HCT116 (cell line): Measurements from ENCODE around the gene IRAK2. TPM values are rescaled to one million over a fixed set of nuclear protein-coding genes. Genes with fewer than 3 reads are reported as not detected.

Source experiments
- ATAC-seq: fragments of 200-7000 bp; cut with Tn5 transposase; 2 replicates; pipeline ENCODE4 v1.9.1; 2020; ENCODE audit warnings: mild to moderate bottlenecking, moderate library complexity
- BruUV-seq: library from RNA; stranded (reverse); fragments of 400-500 nt; replicated peaks from 2 replicates; lab custom pipeline; 2021; lab: Mats Ljungman, UMichigan
- CTCF ChIA-PET: fragments of 300-600 bp; sonication (Branson Sonifier 250); formaldehyde crosslinking; loops from one replicate; lab custom pipeline; 2021; ENCODE audit warnings: antibody characterized with exemption; lab: Charles Lee
- POLR2A ChIA-PET: fragments of 300-600, 350-600 bp; sonication (Branson Sonifier 250); formaldehyde crosslinking; loops from one replicate; lab custom pipeline; 2021; ENCODE audit warnings: antibody characterized with exemption; lab: Charles Lee
- RAD21 ChIA-PET, 2 experiments: fragments of 300-600 bp; sonication (Branson Sonifier 250); formaldehyde crosslinking; loops; one replicate each; lab custom pipeline; 2023; ENCODE audit warnings: low total read pairs in 2 of 2; ENCODE audit not compliant: uncharacterized antibody in 2 of 2, unreplicated experiment in 2 of 2, low non-redundant PET in 1 of 2; lab: Charles Lee
- DNase-seq: peaks from one replicate; pipeline ENCODE4 v3.0.0-alpha.2; 2010; ENCODE audit warnings: low read depth, low spot score
- H2AFZ ChIP-seq: fragments of 200-600 bp; shearing (Covaris generic), sonication (generic); 2 replicates; pipeline ENCODE4 v1.6.1; 2017; ENCODE audit warnings: low read depth, mixed run types, mixed read lengths, antibody characterized with exemption, low read length; ENCODE audit not compliant: poor library complexity, severe bottlenecking
- H3K27ac ChIP-seq: 2 replicates; pipeline ENCODE4 v1.5.1; 2012; ENCODE audit warnings: low read depth, low read length
- H3K27me3 ChIP-seq: fragments of 200-600 bp; sonication (generic); 2 replicates; pipeline ENCODE4 v1.6.1; 2016; ENCODE audit warnings: mixed run types, low read length, mixed read lengths; ENCODE audit not compliant: insufficient read depth
- H3K36me3 ChIP-seq, 2 experiments: fragments of 200-500 bp in 1 of 2; fragments of 200-600 bp in 1 of 2; sonication (Bioruptor generic) in 1 of 2; sonication (generic) in 1 of 2; 2 replicates each; pipeline versions ENCODE4 v1.5.1 to v1.6.1; 2014 to 2016; ENCODE audit warnings: low read length in 2 of 2, inconsistent platforms in 1 of 2, mixed read lengths in 1 of 2, mixed run types in 1 of 2; ENCODE audit not compliant: insufficient read depth in 2 of 2, control insufficient read depth in 1 of 2
- H3K4me1 ChIP-seq, 2 experiments: fragments of 200-600 bp in 1 of 2; sonication (generic) in 1 of 2; 2 replicates each; pipeline versions ENCODE4 v1.5.1 to v1.6.1; 2012 to 2017; ENCODE audit warnings: low read length in 2 of 2, inconsistent platforms in 1 of 2, mild to moderate bottlenecking in 1 of 2, mixed read lengths in 1 of 2, mixed run types in 1 of 2, moderate library complexity in 1 of 2; ENCODE audit not compliant: insufficient read depth in 2 of 2, control insufficient read depth in 1 of 2
- H3K4me2 ChIP-seq: fragments of 200-600 bp; sonication (generic); 2 replicates; pipeline ENCODE4 v1.6.1; 2017; ENCODE audit warnings: mixed run types, low read length, mixed read lengths
- H3K4me3 ChIP-seq, 2 experiments: fragments of 200-600 bp in 1 of 2; sonication (generic) in 1 of 2; replicated peaks in 1 of 2; 2 replicates each; pipeline ENCODE4 v1.5.1; 2011 to 2016; ENCODE audit warnings: low read length in 2 of 2, control low read depth in 1 of 2, low read depth in 1 of 2, mild to moderate bottlenecking in 1 of 2, mixed read lengths in 1 of 2, mixed run types in 1 of 2
- H3K79me2 ChIP-seq: fragments of 200-600 bp; sonication (generic); 2 replicates; pipeline ENCODE4 v1.6.1; 2017; ENCODE audit warnings: mild to moderate bottlenecking, mixed run types, low read length, moderate library complexity, mixed read lengths; ENCODE audit not compliant: insufficient read depth
- H3K9ac ChIP-seq: fragments of 200-600 bp; sonication (generic); 2 replicates; pipeline ENCODE4 v1.6.1; 2016; ENCODE audit warnings: low read length, mixed read lengths
- H3K9me2 ChIP-seq: fragments of 200-600 bp; sonication (generic), shearing (Covaris generic); 2 replicates; pipeline ENCODE4 v1.6.1; 2017; ENCODE audit warnings: mixed run types, mild to moderate bottlenecking, moderate library complexity; ENCODE audit not compliant: insufficient read depth
- H3K9me3 ChIP-seq, 2 experiments: fragments of 200-500 bp in 1 of 2; fragments of 200-600 bp in 1 of 2; sonication (Bioruptor generic) in 1 of 2; sonication (generic) in 1 of 2; 2 replicates each; pipeline ENCODE4 v1.6.1; 2014 to 2017; ENCODE audit warnings: low read length in 2 of 2, mixed read lengths in 2 of 2, inconsistent platforms in 1 of 2, low read depth in 1 of 2, mild to moderate bottlenecking in 1 of 2, mixed run types in 1 of 2, moderate library complexity in 1 of 2; ENCODE audit not compliant: control insufficient read depth in 1 of 2, insufficient read depth in 1 of 2
- H4K20me1 ChIP-seq: fragments of 200-600 bp; sonication (generic), shearing (Covaris generic); 2 replicates; pipeline ENCODE4 v1.6.1; 2017; ENCODE audit warnings: mixed run types, mild to moderate bottlenecking, moderate library complexity; ENCODE audit not compliant: insufficient read depth
- EGR1 ChIP-seq: IDR thresholded peaks from 2 replicates; pipeline ENCODE4 v1.6.1; 2012; ENCODE audit warnings: low read depth
- ELF1 ChIP-seq: IDR thresholded peaks from 2 replicates; pipeline ENCODE4 v1.6.1; 2012; ENCODE audit warnings: low read depth, borderline replicate concordance
- EZH2 ChIP-seq: fragments of 200-600 bp; sonication (generic); IDR thresholded peaks from 2 replicates; pipeline ENCODE4 v1.6.1; 2017; ENCODE audit warnings: antibody characterized with exemption, mixed run types
- EZH2phosphoT487 ChIP-seq: fragments of 200-600 bp; IDR thresholded peaks from 2 replicates; pipeline ENCODE4 v1.6.1; 2018; ENCODE audit warnings: antibody characterized with exemption, borderline replicate concordance
- POLR2A ChIP-seq: IDR thresholded peaks from 2 replicates; pipeline ENCODE4 v1.7.0; 2011; ENCODE audit warnings: borderline replicate concordance; ENCODE audit not compliant: insufficient read depth, insufficient read length; ENCODE audit errors: extremely low read depth
- POLR2AphosphoS5 ChIP-seq: IDR thresholded peaks from 2 replicates; pipeline ENCODE4 v1.6.1; 2011; ENCODE audit warnings: mild to moderate bottlenecking, low read depth, low read length, moderate library complexity
- RAD21 ChIP-seq: IDR thresholded peaks from 2 replicates; pipeline ENCODE4 v1.6.1; 2012; ENCODE audit warnings: low read depth, mild to moderate bottlenecking
- SIN3A ChIP-seq: IDR thresholded peaks from 2 replicates; pipeline ENCODE4 v1.6.1; 2012; ENCODE audit warnings: low read depth
- SRF ChIP-seq: IDR thresholded peaks from 2 replicates; pipeline ENCODE4 v1.6.1; 2012; ENCODE audit warnings: low read depth
- TCF7L2 ChIP-seq: IDR thresholded peaks from 2 replicates; pipeline ENCODE4 v1.7.0; 2011; ENCODE audit warnings: borderline replicate concordance, inconsistent platforms; ENCODE audit not compliant: insufficient read depth, insufficient read length; ENCODE audit errors: extremely low read depth
- YY1 ChIP-seq: IDR thresholded peaks from 2 replicates; pipeline ENCODE4 v1.6.1; 2011; ENCODE audit warnings: low read length, low read depth, moderate library complexity, mild to moderate bottlenecking; ENCODE audit not compliant: insufficient replicate concordance; ENCODE audit errors: extremely low read depth
- ZFX ChIP-seq: fragments of 450-650 bp; IDR thresholded peaks from 2 replicates; pipeline ENCODE4 v1.6.1; 2017
- ZNF274 ChIP-seq: fragments of 200-500 bp; sonication (Bioruptor generic); IDR thresholded peaks from 2 replicates; pipeline ENCODE4 v1.6.1; 2014; ENCODE audit warnings: mild to moderate bottlenecking, low read depth, low read length, inconsistent platforms
- intact Hi-C: fragments of 100-400 bp; cut with micrococcal nuclease; formaldehyde crosslinking; loops from 2 replicates; pipeline ENCODE4 v1.10.0; 2022
- total RNA-seq: library from RNA; stranded (reverse); gene quantifications from one replicate; pipeline ENCODE4 v1.2.1, GENCODE V29; 2021; ENCODE audit not compliant: unreplicated experiment
- TF ChIP-seq, protein P1 (sequence below): IDR thresholded peaks from 2 replicates; pipeline ENCODE4 v1.6.1; 2012; ENCODE audit warnings: low read depth
- TF ChIP-seq, protein P2 (sequence below): IDR thresholded peaks from 2 replicates; pipeline ENCODE4 v1.6.1; 2012
- TF ChIP-seq, protein P3 (sequence below): IDR thresholded peaks from 2 replicates; pipeline ENCODE4 v1.6.1; 2011; ENCODE audit warnings: mild to moderate bottlenecking, low read length, moderate library complexity; ENCODE audit not compliant: insufficient replicate concordance; ENCODE audit errors: extremely low read depth

Gene IRAK2
- total RNA-seq, 1 experiment from 2014 or later, result 3.6 TPM

DNA sequence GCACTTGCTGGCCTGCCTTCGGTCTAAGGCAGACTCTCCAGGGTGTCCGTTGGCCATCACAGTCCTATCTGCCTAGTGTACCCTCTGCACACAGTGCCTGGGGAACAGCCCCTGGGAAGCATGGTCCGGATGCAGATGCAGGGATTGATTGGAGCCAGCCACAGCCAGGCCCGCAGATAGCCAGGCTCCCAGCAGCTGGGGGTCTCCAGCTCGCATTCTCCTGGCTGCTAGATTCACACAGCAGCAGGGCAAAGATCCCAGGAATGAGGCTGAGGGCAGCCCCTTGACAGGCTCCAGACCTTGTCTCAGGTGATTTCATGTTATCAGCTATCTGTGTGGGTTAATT lies 41.4 kb downstream of the IRAK2 start (continued):
- TF ChIP-seq SRF, result no peak
- no peak for TF ChIP-seq ZNF274
- TF ChIP-seq, protein P1, sequence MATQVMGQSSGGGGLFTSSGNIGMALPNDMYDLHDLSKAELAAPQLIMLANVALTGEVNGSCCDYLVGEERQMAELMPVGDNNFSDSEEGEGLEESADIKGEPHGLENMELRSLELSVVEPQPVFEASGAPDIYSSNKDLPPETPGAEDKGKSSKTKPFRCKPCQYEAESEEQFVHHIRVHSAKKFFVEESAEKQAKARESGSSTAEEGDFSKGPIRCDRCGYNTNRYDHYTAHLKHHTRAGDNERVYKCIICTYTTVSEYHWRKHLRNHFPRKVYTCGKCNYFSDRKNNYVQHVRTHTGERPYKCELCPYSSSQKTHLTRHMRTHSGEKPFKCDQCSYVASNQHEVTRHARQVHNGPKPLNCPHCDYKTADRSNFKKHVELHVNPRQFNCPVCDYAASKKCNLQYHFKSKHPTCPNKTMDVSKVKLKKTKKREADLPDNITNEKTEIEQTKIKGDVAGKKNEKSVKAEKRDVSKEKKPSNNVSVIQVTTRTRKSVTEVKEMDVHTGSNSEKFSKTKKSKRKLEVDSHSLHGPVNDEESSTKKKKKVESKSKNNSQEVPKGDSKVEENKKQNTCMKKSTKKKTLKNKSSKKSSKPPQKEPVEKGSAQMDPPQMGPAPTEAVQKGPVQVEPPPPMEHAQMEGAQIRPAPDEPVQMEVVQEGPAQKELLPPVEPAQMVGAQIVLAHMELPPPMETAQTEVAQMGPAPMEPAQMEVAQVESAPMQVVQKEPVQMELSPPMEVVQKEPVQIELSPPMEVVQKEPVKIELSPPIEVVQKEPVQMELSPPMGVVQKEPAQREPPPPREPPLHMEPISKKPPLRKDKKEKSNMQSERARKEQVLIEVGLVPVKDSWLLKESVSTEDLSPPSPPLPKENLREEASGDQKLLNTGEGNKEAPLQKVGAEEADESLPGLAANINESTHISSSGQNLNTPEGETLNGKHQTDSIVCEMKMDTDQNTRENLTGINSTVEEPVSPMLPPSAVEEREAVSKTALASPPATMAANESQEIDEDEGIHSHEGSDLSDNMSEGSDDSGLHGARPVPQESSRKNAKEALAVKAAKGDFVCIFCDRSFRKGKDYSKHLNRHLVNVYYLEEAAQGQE, result no peak
- no peak for TF ChIP-seq SIN3A
- TF ChIP-seq, protein P2, sequence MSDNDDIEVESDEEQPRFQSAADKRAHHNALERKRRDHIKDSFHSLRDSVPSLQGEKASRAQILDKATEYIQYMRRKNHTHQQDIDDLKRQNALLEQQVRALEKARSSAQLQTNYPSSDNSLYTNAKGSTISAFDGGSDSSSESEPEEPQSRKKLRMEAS, result no peak
- no peak for TF ChIP-seq ELF1

DNA sequence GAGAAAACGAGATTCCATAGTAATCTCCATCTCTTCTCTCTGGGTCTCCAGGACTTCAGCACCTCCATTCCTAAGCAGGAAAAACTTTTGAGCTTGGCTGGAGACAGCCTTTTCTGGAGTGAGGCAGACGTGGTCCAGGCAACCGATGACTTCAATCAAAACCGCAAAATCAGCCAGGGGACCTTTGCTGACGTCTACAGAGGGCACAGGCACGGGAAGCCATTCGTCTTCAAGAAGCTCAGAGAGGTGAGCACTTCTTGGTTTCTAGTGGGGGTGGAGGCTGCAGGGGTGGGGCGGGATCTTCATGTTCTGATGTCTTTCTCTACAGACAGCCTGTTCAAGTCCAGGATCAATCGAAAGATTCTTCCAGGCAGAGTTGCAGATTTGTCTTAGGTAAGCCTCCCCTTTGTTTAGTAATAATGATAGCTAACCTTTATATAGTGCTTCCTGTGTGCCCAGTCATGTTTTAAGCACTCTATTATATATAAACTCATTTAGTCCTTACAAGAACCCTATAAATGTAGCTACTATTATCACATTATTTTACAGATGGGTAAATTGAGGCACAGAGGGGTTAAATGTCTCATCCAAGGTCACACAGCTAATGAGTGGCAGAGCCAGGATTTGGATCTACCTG lies 48.6 kb downstream of the IRAK2 start:
- ChIA-PET CTCF (no interaction called here), RAD21 (no interaction called here), POLR2A (interaction anchor here (2.0 kb wide), 1 partner anchor 9 kb away, joined by 6 read pairs; no protein-coding TSS in a partner anchor)
- Histone ChIP-seq H3K4me2 (no peak overlapping the region), H3K9ac (no peak overlapping the region), H2AFZ (no peak overlapping the region), H3K27me3 (no peaks in the 10 kb centered on the region), H3K27ac (no peak overlapping the region), H4K20me1 (no peaks in the 10 kb centered on the region), H3K9me2 (no peaks in the 10 kb centered on the region), H3K79me2 (no peaks in the 10 kb centered on the region), H3K4me3 (no peak overlapping the region), H3K36me3 (no peaks in the 10 kb centered on the region), H3K4me1 (no peaks in the 10 kb centered on the region; a peak in 1 of 4 replicates), H3K9me3 (no peaks in the 10 kb centered on the region)
- intact Hi-C loops, result no loop called here
- DNase-seq (no peak), ATAC-seq (no peak)
- BruUV-seq, result no TSS peak
- TF ChIP-seq POLR2AphosphoS5, result no peak
- no peak for TF ChIP-seq EZH2
- TF ChIP-seq POLR2A, result no peak
- no peak for TF ChIP-seq YY1
- TF ChIP-seq EZH2phosphoT487, result no peak
- no peak for TF ChIP-seq SIN3A
- no peak for TF ChIP-seq ZFX
- no peak for TF ChIP-seq EGR1
- TF ChIP-seq TCF7L2, result no peak
- no peak for TF ChIP-seq RAD21
- TF ChIP-seq, protein P2, result no peak
- TF ChIP-seq, protein P3, sequence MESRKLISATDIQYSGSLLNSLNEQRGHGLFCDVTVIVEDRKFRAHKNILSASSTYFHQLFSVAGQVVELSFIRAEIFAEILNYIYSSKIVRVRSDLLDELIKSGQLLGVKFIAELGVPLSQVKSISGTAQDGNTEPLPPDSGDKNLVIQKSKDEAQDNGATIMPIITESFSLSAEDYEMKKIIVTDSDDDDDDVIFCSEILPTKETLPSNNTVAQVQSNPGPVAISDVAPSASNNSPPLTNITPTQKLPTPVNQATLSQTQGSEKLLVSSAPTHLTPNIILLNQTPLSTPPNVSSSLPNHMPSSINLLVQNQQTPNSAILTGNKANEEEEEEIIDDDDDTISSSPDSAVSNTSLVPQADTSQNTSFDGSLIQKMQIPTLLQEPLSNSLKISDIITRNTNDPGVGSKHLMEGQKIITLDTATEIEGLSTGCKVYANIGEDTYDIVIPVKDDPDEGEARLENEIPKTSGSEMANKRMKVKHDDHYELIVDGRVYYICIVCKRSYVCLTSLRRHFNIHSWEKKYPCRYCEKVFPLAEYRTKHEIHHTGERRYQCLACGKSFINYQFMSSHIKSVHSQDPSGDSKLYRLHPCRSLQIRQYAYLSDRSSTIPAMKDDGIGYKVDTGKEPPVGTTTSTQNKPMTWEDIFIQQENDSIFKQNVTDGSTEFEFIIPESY, result no peak
- TF ChIP-seq ELF1, result no peak
- no peak for TF ChIP-seq ZNF274
- no peak for TF ChIP-seq SRF
